ENCODE data around the gene MRPL3.

MRPL3 gene

GRCh38 chr3:131502530-131503319 is at the start of gene MRPL3:
MRPL3 (minus strand) TSS chr3:131502971; CDS start chr3:131502821, 150 bp downstream.
- peak; percentile 81 to 86 for DNase-seq

GRCh38 chr3:131551761-131552160 is 49.0 kb upstream of the MRPL3 start:
- DNase-seq = no peak

DNA sequence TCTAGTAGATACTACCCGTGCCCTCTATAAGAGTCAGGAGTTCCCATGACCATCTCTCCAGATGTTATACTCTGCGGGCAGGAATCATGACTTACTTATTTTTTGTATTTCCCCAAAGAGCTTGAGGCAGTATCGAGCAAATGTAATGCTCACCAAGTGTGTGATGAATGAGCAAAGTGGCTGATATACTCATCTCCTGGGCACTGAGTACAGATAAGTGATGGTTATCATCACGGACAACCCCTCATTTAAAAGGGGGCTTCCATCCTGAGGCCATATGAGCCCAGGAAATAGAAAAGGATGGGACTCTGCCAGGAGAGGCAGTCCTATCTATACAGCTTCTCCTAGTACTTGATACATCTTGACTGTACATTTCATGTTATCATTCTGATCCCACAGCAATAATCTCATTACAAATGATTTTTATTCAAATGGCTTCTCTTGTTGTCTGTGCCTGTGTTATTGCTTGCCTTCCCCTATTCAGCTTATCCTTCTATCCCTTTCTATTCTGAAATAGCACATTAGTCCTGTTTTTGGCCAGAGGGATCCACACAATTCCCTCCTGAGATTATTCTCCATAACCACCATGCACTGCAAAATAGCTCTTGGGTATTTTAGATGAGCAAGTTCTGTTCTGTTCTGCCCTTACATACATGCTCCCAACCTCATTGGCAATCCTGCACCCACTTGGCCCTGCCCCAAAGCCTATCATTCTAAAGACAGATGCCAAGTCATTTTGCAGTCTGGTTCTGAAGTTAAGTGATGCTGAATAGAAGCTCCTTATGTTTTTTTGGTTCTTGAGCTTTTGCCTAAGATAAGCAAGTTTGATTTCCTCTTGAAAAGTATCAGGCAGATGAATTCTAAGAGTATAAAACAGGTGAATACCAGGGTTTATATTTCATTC is 48.0 kb upstream of the MRPL3 start:
- DNase-seq = no peak

GRCh38 chr3:131549340-131549739 is 46.6 kb upstream of the MRPL3 start:
- DNase-seq = no peak

DNA sequence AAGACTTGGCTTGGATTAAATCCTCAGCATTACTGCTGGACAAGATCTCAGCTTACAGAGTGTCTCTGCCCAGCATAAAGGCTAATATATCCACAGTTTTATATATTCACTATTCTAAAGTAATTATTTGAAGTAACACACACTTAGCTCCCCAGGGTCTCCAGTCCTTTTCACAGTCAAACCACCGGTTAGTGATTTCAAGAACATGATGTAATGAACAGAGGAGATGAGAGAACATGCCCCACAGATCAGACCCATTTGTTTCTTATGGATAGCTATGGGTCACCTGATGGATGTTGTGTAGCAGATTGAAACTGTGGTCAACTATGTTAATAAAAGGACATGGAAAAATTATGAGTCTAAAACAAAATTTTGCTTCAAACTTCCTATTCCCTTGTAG is 44.8 kb upstream of the MRPL3 start:
- no peak for DNase-seq

GRCh38 chr3:131546441-131546840 is 43.7 kb upstream of the MRPL3 start:
- DNase-seq = no peak

- no peak for DNase-seq
These were observed 41.8 kb upstream of the MRPL3 start for GRCh38 chr3:131544557-131544956.

DNA sequence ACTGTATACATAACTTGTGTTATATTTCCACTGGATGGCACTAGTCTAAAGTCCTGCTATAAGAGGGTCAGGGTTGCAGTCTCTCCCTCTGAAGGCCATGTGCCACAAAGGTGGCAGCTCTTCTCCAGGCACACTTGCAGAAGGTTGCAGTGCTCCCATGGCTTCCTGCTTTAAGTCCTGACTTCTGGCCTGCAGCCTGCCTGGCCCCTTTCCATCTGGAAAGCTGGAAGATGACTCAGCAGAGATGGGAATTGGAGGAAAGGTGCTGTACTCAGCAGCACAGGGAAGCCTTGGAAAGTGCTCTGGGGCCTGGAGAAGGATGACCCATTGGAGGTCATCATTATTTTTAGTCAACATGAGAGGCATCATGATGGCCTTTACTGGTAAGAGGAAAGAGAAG is 40.9 kb upstream of the MRPL3 start:
- no peak for DNase-seq

- DNase-seq = no peak
These were observed 38.5 kb upstream of the MRPL3 start for GRCh38 chr3:131541288-131541687.

GRCh38 chr3:131540821-131541220 is 38.0 kb upstream of the MRPL3 start:
- DNase-seq = no peak

GRCh38 chr3:131540143-131540542 is 37.4 kb upstream of the MRPL3 start:
- DNase-seq = no peak

- DNase-seq = no peak
These were observed 36.2 kb upstream of the MRPL3 start for GRCh38 chr3:131538968-131539367.

- no peak for DNase-seq
These were observed 34.8 kb upstream of the MRPL3 start for GRCh38 chr3:131537531-131537930.

DNA sequence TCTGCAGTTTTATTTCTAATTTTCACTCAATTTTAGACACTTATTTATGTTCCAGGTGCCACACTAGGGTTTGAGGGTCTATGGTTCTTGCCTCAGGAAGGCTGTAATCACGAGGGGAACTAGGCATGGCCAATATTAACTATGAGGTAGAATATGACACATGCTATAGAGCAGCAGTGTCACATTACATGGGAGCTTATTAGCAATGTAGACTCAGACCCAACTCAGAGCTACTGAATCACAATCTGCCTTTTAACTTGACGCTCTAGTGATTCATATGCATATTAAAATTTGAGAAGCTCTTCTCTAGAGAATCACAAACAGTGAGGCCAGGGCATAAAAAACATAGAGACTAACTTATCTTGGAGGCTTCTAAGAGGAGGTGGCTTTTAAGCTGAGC is 32.8 kb upstream of the MRPL3 start:
- DNase-seq = no peak

DNA sequence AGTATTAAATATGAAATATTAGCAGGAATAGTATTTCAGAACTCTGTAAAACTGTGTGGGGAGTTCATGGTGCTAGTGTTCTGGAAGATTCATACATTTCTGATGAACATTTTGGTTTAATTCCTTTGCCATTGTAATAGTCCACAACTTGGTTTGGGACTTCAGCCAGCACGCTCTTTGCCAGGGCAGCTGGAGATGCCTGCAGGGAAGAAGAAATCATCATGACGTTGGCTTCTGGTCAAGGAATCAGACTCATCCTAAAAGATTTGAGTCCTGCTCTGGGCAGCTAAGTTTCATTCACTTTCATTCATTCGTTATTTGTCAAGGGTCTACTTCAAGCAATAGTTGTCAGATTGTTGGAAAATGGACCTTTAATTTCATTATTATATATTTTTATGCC is 32.4 kb upstream of the MRPL3 start:
- no peak for DNase-seq

- DNase-seq = no peak
These were observed 29.9 kb upstream of the MRPL3 start for GRCh38 chr3:131532645-131533044.

- no peak for DNase-seq
These were observed 28.1 kb upstream of the MRPL3 start for GRCh38 chr3:131530843-131531242.

DNA sequence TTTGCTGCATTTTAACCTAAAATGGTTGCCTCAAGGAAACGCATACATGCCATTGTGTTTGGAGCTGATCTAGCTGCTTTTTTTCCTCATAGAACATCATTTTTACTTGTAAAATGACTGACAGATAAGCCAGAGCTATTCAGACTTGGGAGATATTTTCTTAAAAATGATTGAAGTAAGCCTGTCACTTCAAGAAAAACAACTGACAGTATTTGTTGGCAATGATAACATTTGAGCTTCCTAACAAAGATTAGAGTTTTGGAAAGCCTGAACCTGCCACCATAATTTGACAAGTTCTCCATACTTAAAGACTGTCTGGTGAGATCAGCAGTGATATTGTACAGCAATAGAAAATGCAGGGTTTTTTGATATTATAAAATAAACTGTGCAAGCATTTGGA is 27.6 kb upstream of the MRPL3 start:
- DNase-seq = no peak

DNA sequence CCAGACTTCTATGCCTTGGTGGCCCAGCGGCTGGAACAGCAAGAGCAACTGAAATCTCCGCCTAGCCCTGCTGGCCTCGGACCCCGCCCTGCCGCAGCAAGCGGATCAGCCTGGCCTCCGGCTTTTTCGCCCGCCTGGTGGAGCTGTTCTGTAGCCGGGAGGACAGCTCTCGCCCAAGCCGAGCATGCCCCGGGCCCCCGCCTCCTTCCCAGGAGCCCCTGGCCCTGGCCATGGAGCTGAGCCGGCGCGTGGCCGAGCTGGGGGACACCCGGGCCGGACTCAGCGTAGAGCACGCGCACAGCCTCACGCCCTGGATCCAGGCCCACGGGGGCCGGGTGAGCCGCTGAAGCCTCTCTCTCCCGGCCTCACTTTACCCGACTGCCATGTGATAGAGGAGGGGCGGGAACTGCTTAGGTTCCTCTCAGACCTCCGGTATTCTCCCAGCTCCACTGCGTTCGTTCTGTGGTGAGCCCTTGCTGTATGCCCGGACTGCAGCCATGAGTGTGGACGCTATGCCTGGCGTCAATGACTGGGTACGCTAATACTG is 24.1 kb upstream of the MRPL3 start:
- peak; percentile 59 to 63 for DNase-seq

DNA sequence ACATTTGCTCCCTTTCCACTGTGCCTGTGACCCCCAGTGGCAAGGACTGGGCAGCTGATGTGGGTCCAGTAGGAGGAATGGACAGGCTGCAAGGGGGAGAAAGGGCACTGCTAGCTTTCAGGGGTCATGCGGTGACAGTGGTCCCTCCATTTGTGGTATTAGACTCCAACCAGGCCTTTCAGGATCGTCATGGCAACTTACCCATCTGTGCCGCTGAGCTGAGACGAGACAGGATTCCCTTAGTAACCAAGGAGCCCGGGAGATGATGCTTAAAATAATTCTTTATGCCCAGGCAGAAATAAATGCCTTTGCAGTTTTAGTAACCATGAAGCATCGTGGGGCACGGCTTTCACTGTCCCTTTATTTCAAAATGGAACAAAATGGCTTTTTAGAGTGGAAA is 15.9 kb upstream of the MRPL3 start:
- no peak for DNase-seq

GRCh38 chr3:131505421-131505820 is 2.6 kb upstream of the MRPL3 start:
- DNase-seq = no peak

DNA sequence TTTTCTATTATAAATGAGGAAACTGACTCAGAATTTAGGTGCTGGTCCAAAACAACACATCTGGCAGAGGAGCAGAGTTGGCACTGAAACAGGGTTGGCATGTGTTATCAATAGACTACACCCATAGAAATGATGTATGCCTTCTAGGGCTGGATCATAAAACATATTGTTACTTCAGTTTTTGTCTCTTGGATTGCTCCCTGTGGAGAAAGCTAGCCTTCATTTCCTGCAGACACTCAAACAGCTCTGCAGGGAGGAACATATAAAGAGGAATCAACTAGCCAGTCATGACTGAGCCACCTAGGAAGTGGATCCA is 507 bp upstream of the MRPL3 start:
- DNase-seq = no peak

DNA sequence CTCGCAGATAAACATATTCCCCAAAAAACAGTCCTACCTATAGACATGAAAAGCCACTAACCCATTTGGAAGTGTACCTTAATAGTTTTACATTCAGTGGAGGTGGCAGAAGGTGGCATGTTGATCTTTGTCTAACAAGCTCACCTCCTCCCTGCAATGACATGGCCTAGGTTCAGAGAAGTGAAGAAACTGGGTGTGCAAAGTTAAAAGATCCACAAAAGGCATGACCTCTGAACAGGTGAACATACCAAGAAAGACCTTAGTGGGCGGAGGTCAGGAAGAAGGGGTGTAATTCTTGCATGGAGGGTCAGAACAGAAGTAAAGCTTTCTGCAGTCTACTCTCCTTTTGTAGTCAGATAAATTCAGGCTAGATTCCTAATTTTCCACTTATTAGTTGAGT is 822 bp downstream of the MRPL3 start:
- DNase-seq = no peak

DNA sequence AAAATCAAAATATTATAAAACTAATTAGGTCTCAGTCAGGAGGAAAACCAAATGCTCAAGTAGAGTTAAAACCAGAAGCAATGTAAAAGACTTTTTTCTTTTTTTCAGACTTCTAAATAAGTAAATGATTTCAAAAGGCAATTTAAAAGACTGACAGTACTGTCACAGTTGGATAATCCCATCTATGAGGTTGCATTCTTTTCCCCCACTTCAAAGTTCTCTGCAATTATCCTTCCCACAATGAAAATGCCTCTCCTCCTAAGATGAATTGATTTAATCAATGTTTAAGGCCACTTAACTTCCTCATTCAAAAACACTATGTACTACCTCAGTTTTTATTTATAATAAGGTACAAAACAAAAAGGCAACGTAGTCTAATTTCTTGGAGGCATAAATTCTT is 8.1 kb downstream of the MRPL3 start:
- no peak for DNase-seq
